OCI-LY1 (cell line): ENCODE results near the gene AQP1.

ENCODE experiments used
- H2AFZ ChIP-seq: fragments of 200-600 bp; sonication (generic), shearing (Covaris generic); 2 replicates; pipeline ENCODE4 v1.6.0; 2014; ENCODE audit warnings: antibody characterized with exemption, mild to moderate bottlenecking, low read length
- H3F3A ChIP-seq: fragments of 200-600 bp; sonication (generic), shearing (Covaris generic); 2 replicates; pipeline ENCODE4 v1.6.0; 2014; ENCODE audit warnings: mild to moderate bottlenecking, antibody characterized with exemption, low read length, moderate library complexity; ENCODE audit not compliant: insufficient read depth
- H3K27ac ChIP-seq: fragments of 200-600 bp; sonication (generic); 2 replicates; pipeline ENCODE4 v1.5.1; 2014; ENCODE audit warnings: low read length, mixed run types, mild to moderate bottlenecking, low read depth; ENCODE audit not compliant: poor library complexity, severe bottlenecking
- H3K27me3 ChIP-seq: fragments of 200-600 bp; sonication (generic); 2 replicates; pipeline ENCODE4 v1.6.0; 2014; ENCODE audit warnings: antibody characterized with exemption, mild to moderate bottlenecking, low read length, moderate library complexity; ENCODE audit not compliant: insufficient read depth
- H3K36me3 ChIP-seq: fragments of 200-600 bp; sonication (generic); 2 replicates; pipeline ENCODE4 v1.6.1; 2014; ENCODE audit warnings: mild to moderate bottlenecking, antibody characterized with exemption, low read length, moderate library complexity, mixed read lengths; ENCODE audit not compliant: insufficient read depth
- H3K4me1 ChIP-seq: fragments of 200-600 bp; sonication (generic); 2 replicates; pipeline ENCODE4 v1.5.1; 2014; ENCODE audit warnings: mild to moderate bottlenecking, low read length, moderate library complexity; ENCODE audit not compliant: insufficient read depth, severe bottlenecking
- H3K4me2 ChIP-seq: fragments of 200-600 bp; sonication (generic), shearing (Covaris generic); 2 replicates; pipeline ENCODE4 v1.6.1; 2014; ENCODE audit warnings: low read length
- H3K4me3 ChIP-seq: fragments of 200-600 bp; sonication (generic); 2 replicates; pipeline ENCODE4 v1.5.1; 2014; ENCODE audit warnings: low read length, low read depth, mild to moderate bottlenecking, mixed read lengths; ENCODE audit not compliant: poor library complexity, severe bottlenecking
- H3K79me2 ChIP-seq: fragments of 200-600 bp; shearing (Covaris generic); 2 replicates; pipeline ENCODE4 v1.6.1; 2016; ENCODE audit warnings: mixed run types, low read length, mixed read lengths; ENCODE audit not compliant: insufficient read depth
- H3K9ac ChIP-seq: fragments of 200-600 bp; sonication (generic), shearing (Covaris generic); 2 replicates; pipeline ENCODE4 v1.6.1; 2014; ENCODE audit warnings: mild to moderate bottlenecking, low read length, mixed read lengths
- H3K9me2 ChIP-seq: fragments of 200-600 bp; sonication (generic), shearing (Covaris generic); 2 replicates; pipeline ENCODE4 v1.6.1; 2014; ENCODE audit warnings: low read depth, mild to moderate bottlenecking, low read length, mixed read lengths
- H3K9me3 ChIP-seq: fragments of 200-600 bp; shearing (Covaris generic); 2 replicates; pipeline ENCODE4 v1.6.1; 2014; ENCODE audit warnings: low read length, mixed read lengths
- H4K20me1 ChIP-seq: fragments of 200-600 bp; sonication (generic), shearing (Covaris generic); 2 replicates; pipeline ENCODE4 v1.6.0; 2016; ENCODE audit warnings: mild to moderate bottlenecking, low read length; ENCODE audit not compliant: insufficient read depth
- EZH2 ChIP-seq: fragments of 200-600 bp; sonication (generic), shearing (Covaris generic); IDR thresholded peaks from 2 replicates; pipeline ENCODE4 v1.8.0; 2017; ENCODE audit warnings: borderline replicate concordance, mixed run types, mild to moderate bottlenecking, antibody characterized with exemption, low read length, moderate library complexity, mixed read lengths
- TF ChIP-seq, protein P1 (sequence below): fragments of 200-600 bp; sonication (generic), shearing (Covaris generic); IDR thresholded peaks from 2 replicates; pipeline ENCODE4 v1.5.1; 2017; ENCODE audit warnings: mild to moderate bottlenecking, antibody characterized with exemption, low read length, moderate library complexity, mixed read lengths

AQP1 gene

DNA sequence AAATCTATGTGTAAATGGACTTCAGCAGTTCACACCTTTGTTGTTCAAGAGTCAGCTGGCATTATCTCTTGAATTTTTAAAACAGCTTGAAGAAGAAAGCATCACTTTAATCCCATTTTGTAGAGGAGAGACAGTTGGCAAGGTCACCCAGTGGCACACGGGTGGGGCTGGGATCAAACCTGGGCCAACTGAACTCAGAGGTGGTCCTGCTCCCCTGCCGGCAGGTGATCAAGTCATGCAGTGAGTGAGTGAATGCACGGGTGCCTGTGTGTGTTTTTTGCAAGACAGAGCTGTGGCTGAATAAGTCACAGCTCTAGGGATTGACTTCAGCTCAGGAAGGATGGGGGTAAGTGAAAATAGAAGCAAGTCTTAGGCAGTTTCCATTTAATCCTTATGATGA, 61.6 kb downstream of the AQP1 start:
- no peaks in the 10 kb centered on the region for H3K9me3 ChIP-seq

DNA sequence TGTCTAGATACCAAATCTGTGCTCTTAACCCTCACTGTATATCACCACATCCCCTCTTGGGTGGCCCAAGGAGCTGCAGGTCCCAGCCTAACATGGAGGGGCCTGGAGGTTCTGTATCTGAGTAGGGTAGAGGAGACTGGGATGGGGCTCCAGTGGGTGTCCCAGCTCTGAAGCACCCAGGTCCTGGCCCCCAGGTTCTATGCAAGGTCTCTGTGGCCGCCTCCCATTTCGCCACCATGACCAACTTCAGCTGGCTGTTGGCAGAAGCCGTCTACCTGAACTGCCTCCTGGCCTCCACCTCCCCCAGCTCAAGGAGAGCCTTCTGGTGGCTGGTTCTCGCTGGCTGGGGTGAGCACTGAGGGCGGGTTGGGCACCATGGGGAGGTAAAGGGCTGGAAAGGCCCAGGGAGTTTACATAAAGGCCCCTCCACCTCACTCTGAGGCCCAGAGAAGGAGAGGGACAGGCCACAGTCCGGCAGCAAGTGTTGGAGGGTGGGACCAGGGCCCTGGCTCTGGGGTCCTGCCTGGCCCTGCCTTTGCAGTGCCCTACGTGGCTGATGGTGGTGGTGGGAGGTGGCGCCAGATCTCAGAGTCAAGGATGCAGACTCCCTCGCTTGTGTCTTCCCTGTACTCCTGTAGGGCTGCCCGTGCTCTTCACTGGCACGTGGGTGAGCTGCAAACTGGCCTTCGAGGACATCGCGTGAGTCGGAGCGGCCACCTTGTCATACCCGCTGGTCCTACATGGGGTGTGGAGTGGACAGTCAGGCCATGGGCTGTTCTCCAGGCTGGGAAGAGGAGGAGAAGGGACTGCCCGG, 62.3 kb downstream of the AQP1 start:
- Histone ChIP-seq H2AFZ (no peak overlapping the region), H3K9ac (no peak overlapping the region), H3K27ac (peak overlapping the region; percentile 42), H3K36me3 (no peaks in the 10 kb centered on the region), H4K20me1 (no peaks in the 10 kb centered on the region), H3K4me1 (peaks cover 17% of the 10 kb centered on the region), H3K4me3 (no peak overlapping the region), H3K9me3 (no peaks in the 10 kb centered on the region), H3F3A (no peaks in the 10 kb centered on the region), H3K4me2 (no peak overlapping the region), H3K9me2 (no peaks in the 10 kb centered on the region), H3K27me3 (no peaks in the 10 kb centered on the region), H3K79me2 (no peaks in the 10 kb centered on the region)
- TF ChIP-seq EZH2 = no peak
- TF ChIP-seq, protein P1, sequence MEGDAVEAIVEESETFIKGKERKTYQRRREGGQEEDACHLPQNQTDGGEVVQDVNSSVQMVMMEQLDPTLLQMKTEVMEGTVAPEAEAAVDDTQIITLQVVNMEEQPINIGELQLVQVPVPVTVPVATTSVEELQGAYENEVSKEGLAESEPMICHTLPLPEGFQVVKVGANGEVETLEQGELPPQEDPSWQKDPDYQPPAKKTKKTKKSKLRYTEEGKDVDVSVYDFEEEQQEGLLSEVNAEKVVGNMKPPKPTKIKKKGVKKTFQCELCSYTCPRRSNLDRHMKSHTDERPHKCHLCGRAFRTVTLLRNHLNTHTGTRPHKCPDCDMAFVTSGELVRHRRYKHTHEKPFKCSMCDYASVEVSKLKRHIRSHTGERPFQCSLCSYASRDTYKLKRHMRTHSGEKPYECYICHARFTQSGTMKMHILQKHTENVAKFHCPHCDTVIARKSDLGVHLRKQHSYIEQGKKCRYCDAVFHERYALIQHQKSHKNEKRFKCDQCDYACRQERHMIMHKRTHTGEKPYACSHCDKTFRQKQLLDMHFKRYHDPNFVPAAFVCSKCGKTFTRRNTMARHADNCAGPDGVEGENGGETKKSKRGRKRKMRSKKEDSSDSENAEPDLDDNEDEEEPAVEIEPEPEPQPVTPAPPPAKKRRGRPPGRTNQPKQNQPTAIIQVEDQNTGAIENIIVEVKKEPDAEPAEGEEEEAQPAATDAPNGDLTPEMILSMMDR = no peak

More for the DNA sequence above, 61.6 kb downstream of the AQP1 start:
- Histone ChIP-seq H3K36me3 (no peaks in the 10 kb centered on the region), H4K20me1 (no peaks in the 10 kb centered on the region), H3K4me2 (no peak overlapping the region), H2AFZ (no peak overlapping the region), H3K9me2 (no peaks in the 10 kb centered on the region), H3K4me1 (peaks cover 17% of the 10 kb centered on the region), H3K27ac (no peak overlapping the region), H3K79me2 (no peaks in the 10 kb centered on the region), H3F3A (no peaks in the 10 kb centered on the region), H3K4me3 (no peak overlapping the region), H3K9ac (no peak overlapping the region), H3K27me3 (no peaks in the 10 kb centered on the region)
- TF ChIP-seq, protein P1 = no peak
- TF ChIP-seq EZH2 = no peak

- Histone ChIP-seq H3K4me2 (peak overlapping the region; percentile 13; the same call in 1 of the 2 replicates), H3K9me2 (no peaks in the 10 kb centered on the region), H3K9me3 (no peaks in the 10 kb centered on the region), H3K4me1 (peaks cover 17% of the 10 kb centered on the region), H3K36me3 (no peaks in the 10 kb centered on the region), H3K9ac (no peak overlapping the region; the same call in 1 of the 2 replicates), H3K27me3 (no peaks in the 10 kb centered on the region), H2AFZ (no peak overlapping the region), H3K4me3 (no peak overlapping the region), H3F3A (no peaks in the 10 kb centered on the region), H3K79me2 (no peaks in the 10 kb centered on the region), H4K20me1 (no peaks in the 10 kb centered on the region), H3K27ac (peak overlapping the region; percentile 50)
- TF ChIP-seq, protein P1 = peak; percentile 91
- no peak for TF ChIP-seq EZH2
These were observed 63.1 kb downstream of the AQP1 start for GRCh38 chr7:30974605-30975255.
